Cardiac fibroblast (primary cell): ENCODE data around the gene FAM236D.
"Not testable (repeated sequence)": the region's sequence is repeated elsewhere in the genome, so short reads cannot be mapped to it uniquely, and the experiment has no call there.

ENCODE experiments used
- DNase-seq, 2 donors: peaks; one replicate each; pipeline versions ENCODE4 v3.0.0 to v3.0.0-alpha.2; 2010; ENCODE audit warnings: low read depth in 2 of 2
- H3K4me3 ChIP-seq, 2 donors: replicated peaks in 1 of 2; 1 replicate in 1 of 2; 2 replicates in 1 of 2; pipeline ENCODE4 v1.5.1; 2011; ENCODE audit warnings: low read depth in 2 of 2, low read length in 2 of 2, mild to moderate bottlenecking in 2 of 2, moderate library complexity in 1 of 2

Gene FAM236D

DNA sequence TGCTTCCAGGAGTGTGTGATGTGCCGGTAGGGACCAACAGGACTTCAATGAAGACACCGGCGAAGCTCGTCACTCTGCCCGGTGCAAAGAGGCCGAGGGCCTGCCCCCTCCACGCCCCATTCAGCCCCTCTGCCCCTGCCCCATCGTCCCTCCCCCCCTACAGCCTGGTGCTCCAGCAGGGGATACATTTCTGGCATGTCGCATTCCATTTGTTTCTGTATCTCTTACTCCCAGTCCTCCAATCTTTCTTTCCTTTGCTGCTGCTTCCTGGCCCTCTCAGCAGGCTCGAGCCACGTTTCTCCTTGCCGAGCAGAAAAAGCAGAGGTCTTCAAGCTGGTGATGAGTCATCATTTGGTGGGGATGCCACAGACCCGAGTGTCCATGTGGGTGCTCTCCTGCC lies at the start of gene FAM236D:
FAM236D (minus strand) TSS at position 101 of the 400 bp plus-strand sequence; CDS start at position 1, 100 bp downstream.
- H3K4me3 ChIP-seq, DNase-seq: not testable (repeated sequence)

DNA sequence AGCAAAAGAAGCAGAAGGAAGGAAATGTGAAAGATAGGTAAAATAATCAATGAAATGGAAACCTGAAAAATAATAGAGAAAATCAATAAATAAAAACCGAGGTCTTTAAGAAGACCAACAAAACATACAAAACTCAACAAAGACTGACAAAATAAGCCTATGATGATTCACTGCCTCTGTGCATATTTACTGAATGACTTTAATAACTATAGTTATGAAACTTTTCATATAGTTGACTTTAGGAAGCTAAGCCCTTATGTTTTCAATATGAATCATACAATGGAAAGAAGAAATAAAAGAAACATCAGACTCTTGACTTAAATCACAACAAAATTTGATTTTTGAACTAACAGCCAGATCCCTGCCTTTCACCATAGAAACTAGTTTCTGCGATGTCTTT lies 29.5 kb upstream of the FAM236D start:
- H3K4me3 ChIP-seq, DNase-seq: not testable (repeated sequence)

DNA sequence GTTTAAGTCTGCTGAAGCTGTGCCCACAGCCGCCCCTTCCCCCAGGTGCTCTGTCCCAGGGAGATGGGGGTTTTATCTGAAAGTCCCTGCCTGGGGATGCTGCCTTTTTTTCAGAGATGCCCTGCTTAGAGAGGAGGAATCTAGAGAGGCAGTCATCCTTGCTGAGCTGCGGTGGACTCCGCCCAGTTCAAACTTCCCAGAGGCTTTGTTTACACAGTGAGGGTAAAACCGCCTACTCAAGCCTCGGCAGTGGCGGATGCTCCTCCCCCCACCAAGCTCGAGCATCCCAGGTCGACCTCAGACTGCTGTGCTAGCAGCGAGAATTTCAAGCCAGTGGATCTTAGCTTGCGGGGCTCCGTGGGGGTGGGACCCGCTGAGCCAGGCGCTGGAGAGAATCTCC lies 22.7 kb upstream of the FAM236D start:
- H3K4me3 ChIP-seq, DNase-seq: not testable (repeated sequence)

DNA sequence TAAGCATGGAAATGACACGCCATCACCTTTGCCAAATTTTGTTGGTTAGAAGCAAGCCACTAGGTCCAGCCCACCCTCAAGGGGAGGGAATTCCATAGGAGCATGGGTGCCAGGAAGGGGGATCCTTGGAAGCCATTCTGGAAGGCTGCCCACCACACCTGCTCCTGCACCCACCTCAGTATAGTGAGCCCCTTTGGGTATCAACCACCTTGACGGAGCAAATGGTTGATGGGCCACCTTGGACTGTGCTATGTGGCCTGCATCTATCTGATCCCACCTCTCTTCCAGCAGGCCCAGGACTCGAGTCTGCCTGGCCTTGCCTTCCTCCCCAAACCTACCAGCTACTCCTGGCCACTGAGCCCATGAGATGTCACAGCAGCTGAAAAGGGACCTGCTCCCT lies 17.6 kb downstream of the FAM236D start:
- not testable (repeated sequence) for DNase-seq, H3K4me3 ChIP-seq

DNA sequence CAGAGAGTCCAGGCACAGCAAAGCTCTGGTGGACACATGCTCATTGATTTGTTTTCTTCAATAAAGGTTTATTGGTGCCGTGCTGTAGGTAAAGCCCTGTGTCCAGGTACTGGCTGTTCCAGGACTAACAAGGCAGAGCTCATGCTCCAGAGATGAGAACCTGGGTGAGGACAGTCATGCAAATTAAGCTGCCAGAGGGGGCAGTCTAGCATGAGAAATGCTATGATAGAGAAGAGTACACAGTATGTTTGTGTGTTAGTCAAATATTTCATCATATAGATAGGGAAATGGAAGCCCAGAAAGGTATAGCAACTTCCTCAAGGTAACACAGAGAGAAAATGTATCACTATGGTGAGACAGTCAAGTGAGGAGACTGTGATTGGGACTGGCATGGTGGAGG lies 19.9 kb downstream of the FAM236D start:
- DNase-seq = not testable (repeated sequence)

GRCh38 chrX:72783964-72784363 lies 24.0 kb downstream of the FAM236D start:
- H3K4me3 ChIP-seq, DNase-seq: not testable (repeated sequence)

More for the DNA sequence above, 19.9 kb downstream of the FAM236D start:
- H3K4me3 ChIP-seq = not testable (repeated sequence)

GRCh38 chrX:72783365-72783936 lies 24.6 kb downstream of the FAM236D start:
- not testable (repeated sequence) for H3K4me3 ChIP-seq, DNase-seq

GRCh38 chrX:72782560-72782959 lies 25.4 kb downstream of the FAM236D start, which contains the start of gene FAM236B:
FAM236B (minus strand) TSS chrX:72782660; CDS start chrX:72782560, 100 bp downstream.
- DNase-seq = not testable (repeated sequence)

DNA sequence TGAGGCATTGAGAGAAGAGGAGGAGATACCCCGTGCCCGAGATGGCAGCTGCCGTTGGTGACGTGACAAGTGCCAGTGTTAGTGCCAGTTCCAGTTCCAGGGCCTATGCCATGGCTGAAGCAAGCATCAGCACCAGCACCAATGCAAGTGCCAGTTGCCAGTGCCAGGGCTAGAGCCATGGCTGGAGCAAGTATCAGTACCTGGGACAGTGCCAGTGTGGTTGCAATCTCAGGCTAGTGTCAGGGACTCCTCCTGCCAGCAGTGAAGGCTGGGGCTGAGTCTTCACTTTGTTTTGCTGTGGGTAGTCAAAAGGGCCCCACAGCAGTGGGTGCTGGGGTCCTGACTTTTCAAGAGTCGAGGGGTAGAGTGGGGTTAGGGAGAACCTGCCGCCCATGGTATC lies 29.9 kb downstream of the FAM236D start:
- H3K4me3 ChIP-seq, DNase-seq: not testable (repeated sequence)

More at GRCh38 chrX:72782560-72782959, 25.4 kb downstream of the FAM236D start, which contains the start of gene FAM236B:
- not testable (repeated sequence) for H3K4me3 ChIP-seq

GRCh38 chrX:72777467-72777790 lies 30.6 kb downstream of the FAM236D start:
- not testable (repeated sequence) for DNase-seq, H3K4me3 ChIP-seq

DNA sequence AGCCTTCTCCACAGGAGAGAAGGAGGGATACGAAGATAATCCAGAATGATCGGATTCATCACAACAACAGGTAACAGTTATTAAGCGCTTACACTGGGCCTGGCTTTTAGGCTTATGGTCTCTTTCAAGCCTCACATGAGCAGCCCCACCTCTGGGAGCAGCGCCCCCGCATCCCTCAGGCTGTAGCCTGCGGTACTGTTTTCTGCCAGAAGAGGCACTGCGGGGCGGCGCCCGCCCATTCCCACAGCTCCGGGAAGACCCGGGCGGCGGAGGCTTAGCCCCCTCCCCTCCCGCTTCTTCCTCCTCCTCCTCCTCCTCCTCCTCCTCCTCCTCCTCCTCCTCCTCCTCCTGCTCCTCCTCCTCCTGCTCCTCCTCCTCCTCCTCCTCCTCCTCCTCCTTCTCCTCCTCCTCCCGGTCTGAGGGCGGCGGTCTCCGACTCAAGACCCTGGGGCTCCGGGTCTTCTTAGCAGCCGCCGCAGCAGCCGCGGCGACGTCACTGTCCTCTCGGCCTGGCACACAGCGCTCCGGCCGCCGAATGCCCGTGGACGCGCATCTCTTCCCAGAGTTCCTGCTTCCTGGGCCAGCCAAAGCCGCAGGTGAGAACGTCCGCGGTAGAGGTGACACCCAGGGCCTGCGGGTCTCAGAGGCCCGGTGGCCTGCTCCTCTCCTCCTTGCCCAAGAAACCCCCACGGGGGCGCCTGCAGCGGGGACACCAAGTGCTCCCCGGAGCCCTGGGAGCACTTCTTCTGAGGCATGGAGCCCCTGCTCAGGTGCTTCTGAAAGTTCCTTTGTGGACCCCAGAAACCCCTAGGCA lies 31.1 kb downstream of the FAM236D start, which contains the start of gene DMRTC1B:
DMRTC1B (plus strand) TSS at position 238 of the 814 bp plus-strand sequence. CDS start 68,246 bp downstream, outside the sequence.
- H3K4me3 ChIP-seq, DNase-seq: not testable (repeated sequence)

GRCh38 chrX:72760454-72760853 lies 47.6 kb downstream of the FAM236D start:
- not testable (repeated sequence) for DNase-seq, H3K4me3 ChIP-seq
